G401 (cell line): ENCODE measurements around the gene SHISA9. TPM values are rescaled to one million over a fixed set of nuclear protein-coding genes. Genes with fewer than 3 reads are reported as not detected.

ENCODE experiments used
- DNase-seq: peaks from one replicate; pipeline ENCODE4 v3.0.0-alpha.2; 2015; ENCODE audit warnings: low spot score
- in situ Hi-C: cut with HindIII; loops from 2 replicates; pipeline ENCODE4 v1.10.0; 2016; ENCODE audit warnings: low sequenced_read_pairs, mixed read lengths
- total RNA-seq: library from RNA; depleted of rRNA; stranded (reverse); fragments of >200 nt; shearing (Covaris generic); gene quantifications from 2 replicates; pipeline ENCODE4 v1.2.3, GENCODE V29; 2014

SHISA9 gene
- total RNA-seq, 1 experiment from 2014 or later, result 0.24 TPM

DNA sequence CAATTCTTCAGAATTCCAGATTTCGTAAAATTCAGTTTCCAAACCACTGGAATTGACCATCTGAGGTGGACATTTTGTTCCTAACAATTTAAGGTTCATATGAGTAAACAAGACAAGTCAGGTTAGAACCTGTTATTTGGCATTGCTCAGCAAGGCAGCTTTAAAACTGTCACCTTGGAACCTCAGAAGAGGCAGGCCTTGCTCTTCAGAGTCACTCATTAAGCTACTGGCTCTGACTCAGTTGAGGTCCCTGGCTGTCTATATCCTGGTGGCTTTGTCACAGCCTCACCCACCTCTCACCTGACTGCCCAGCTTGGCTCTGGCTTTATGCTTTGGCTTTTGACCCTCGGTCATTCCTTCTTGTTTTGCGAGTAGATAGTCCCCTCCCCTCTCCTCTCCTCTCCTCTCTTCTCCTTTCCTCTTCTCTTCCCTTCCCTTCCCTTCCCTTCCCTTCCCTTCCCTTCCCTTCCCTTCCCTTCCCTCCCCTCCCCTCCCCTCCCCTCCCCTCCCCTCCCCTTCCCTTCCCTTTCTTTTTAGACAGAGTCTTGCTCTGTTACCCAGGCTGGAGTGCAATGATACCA, 238.4 kb downstream of the SHISA9 start:
- in situ Hi-C loops, result no loop called here
- no peak for DNase-seq

DNA sequence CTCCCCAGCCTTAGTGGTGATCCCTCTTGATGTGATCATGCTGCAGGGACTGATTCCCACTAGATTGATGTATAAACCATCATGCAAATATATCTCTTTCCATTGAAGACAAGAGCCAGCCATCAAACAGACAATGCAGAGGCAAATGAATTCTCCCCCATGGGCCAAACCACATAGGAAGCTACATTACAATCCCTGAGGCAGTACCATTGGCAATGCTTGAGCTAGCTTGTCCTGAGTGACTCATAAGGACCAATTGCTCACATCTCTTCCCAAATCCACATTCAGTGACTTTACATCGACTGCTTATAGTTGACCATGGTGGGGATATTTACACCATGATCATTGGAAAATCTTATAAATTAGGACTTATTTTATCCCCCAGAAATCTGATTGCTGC, 242.2 kb downstream of the SHISA9 start:
- in situ Hi-C loops, result no loop called here
- no peak for DNase-seq

- no peak for DNase-seq
- in situ Hi-C loops, result no loop called here
These were observed 245.4 kb downstream of the SHISA9 start for GRCh38 chr16:13146829-13147228.

GRCh38 chr16:13148294-13148693, 246.9 kb downstream of the SHISA9 start:
- in situ Hi-C loops, result no loop called here
- DNase-seq, result no peak

DNA sequence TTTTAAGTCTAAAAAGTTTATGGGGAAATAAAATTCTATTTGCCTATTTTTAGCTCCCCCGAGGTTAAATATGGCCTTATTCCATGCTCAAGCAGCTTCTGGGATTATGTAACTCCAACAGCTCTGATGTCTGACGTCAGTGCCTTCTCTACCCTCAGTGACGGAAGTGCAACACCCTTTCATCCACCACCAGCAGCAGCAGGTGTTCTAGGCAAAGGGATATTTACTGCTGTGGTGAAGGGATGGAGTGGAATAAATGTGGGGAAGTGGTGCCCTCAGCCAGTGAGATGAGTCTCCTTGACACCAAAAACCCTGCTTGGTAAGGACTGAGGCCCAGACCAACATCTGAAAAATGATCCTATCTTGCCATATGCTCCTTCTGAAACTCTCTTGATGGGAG, 247.4 kb downstream of the SHISA9 start:
- in situ Hi-C loops, result no loop called here
- no peak for DNase-seq

DNA sequence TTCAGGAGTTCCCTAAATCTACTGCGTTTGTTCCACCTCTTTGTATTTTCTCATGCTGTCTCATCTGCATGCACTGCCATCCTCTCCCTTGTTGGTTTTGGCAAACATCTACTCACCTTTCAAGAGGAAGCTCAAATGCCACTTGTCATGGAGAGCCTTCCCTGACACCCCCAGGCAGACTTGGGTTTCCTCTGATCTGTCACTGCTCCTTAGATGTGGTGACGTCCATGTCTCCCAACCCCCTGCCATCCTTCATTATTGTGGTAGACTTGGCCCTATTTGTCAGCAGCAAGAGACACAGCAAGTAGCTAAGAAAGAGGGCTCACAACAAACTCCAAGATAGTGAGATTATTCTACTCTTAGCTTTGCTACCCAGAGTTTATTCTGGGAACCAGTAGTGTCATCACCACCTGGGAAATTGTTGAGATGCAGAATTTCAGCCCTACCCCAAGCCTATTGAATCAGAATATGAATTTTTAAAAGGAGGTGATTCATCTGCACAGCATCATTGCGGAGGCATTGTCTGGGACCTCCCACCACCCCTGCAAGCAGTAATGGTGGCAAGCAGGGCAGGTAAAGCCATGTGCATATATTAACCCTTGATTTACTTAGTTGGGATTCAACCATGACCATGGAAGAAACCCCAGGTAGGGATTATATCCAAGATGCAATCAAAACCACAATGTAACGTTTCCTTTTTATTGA, 248.9 kb downstream of the SHISA9 start:
- DNase-seq, result no peak
- in situ Hi-C loops, result no loop called here

DNA sequence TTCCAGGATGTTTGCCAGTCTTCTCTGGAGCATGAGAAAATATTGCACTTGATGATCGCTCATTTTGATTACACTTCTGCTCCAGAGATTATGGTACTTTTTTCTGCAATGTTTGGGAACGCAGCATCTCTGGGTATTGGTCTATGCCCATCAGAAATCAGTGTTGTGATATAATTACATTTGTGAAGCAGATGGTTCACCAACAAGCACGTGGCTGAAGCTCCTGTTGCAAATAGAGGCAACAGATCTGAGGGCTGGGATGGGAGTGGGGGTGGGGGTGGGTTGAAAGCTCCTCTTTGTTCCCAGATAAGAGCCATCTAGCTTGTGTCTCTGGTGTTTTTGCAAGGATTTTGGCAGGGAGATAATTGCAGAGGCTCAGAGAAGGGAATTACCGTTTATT, 252.3 kb downstream of the SHISA9 start:
- in situ Hi-C loops, result no loop called here
- DNase-seq, result no peak

- no peak for DNase-seq
- in situ Hi-C loops, result no loop called here
These were observed 253.4 kb downstream of the SHISA9 start for GRCh38 chr16:13154799-13155198.

GRCh38 chr16:13155377-13155776, 254.0 kb downstream of the SHISA9 start:
- in situ Hi-C loops, result no loop called here
- DNase-seq, result no peak

GRCh38 chr16:13155780-13156179, 254.4 kb downstream of the SHISA9 start:
- no peak for DNase-seq
- in situ Hi-C loops, result no loop called here

- in situ Hi-C loops, result no loop called here
- DNase-seq, result no peak
These were observed 255.7 kb downstream of the SHISA9 start for GRCh38 chr16:13157082-13157481.

- DNase-seq, result no peak
- in situ Hi-C loops, result no loop called here
These were observed 257.0 kb downstream of the SHISA9 start for GRCh38 chr16:13158427-13158826.

DNA sequence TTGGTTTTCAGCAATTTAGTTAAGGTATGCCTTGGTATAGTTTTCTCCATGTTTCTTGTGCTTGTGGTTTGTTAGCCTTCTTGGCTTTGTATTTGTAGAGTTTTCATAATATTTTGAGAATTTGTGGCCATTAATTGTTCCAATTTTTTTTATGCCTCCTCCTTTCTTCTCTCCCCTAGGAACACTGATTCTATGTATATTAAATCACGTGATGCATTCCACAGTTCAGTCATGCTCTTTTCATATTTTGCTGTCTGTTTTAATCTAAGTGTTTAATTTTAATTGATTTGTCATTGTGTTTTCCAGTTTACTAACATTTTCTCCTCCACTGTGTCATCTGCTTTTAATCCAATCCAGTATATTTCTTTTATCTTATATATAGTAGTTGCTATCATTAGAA, 263.6 kb downstream of the SHISA9 start:
- no peak for DNase-seq
- in situ Hi-C loops, result no loop called here

DNA sequence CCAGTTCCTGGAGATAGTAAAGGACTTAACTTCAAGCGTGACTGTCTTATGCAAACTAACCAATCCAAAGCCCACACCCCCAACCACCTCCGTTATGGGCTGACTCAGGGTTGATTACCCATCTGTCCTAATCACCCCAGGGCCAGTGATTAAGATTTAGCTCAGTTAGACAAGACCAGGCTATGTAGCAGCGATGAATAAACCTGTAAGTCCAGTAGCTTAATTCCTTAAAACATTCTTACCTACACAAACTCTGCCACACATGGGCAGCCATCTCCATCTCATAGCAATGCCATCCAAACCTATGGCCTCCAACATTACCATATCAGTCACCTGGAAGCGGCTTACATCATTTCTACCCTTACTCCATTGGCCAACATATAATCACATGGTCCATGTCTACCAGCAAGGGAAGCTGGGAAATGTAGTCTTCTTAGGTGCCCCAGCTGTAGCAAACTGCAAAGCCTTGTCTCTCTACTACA, 266.7 kb downstream of the SHISA9 start:
- no peak for DNase-seq
- in situ Hi-C loops, result no loop called here

- in situ Hi-C loops, result no loop called here
- no peak for DNase-seq
These were observed 269.9 kb downstream of the SHISA9 start for GRCh38 chr16:13171313-13171712.

- in situ Hi-C loops, result no loop called here
These were observed 275.3 kb downstream of the SHISA9 start for GRCh38 chr16:13176711-13177110.

GRCh38 chr16:13178318-13178717, 276.9 kb downstream of the SHISA9 start:
- DNase-seq, result no peak
- in situ Hi-C loops, result no loop called here

More at GRCh38 chr16:13176711-13177110, 275.3 kb downstream of the SHISA9 start:
- no peak for DNase-seq

DNA sequence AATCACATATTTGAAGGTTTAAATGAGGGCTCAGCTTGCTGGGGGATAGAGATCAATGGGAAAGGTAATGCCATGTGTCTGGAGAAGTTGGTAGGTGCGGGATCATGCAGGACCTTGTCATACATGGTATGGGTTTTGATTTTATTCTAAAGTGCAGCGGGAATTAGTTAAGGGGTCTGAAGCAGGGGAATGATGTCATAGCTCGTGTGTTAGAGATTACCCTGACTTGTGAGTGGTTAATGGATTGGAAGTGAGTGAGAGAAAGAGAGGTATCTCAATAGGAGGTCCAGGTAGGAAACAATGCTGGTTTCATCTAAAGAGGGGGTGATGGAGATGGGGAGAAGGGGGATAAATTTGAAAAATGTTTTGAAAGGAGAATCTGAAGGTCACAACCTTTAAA, 280.0 kb downstream of the SHISA9 start:
- no peak for DNase-seq
- in situ Hi-C loops, result no loop called here

DNA sequence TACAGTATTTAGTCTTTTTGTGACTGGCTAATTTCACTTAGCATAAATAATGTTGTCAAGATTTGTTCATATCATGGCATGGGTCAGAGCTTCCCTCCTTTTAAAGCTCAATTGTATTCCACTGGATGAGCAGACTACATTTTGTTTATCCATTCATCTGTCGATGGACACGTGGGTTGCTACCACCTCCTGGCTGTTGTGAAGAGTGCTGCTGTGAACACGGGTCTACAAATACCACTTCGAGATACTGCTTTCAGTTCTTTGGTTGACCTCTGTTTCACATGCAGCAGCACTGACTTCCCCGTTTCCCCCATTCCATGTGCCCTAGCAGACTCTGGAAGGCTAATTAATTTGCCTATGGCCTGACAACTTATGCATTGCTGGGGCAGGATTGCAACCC, 285.4 kb downstream of the SHISA9 start:
- no peak for DNase-seq
- in situ Hi-C loops, result no loop called here

- no peak for DNase-seq
- in situ Hi-C loops, result no loop called here
These were observed 287.9 kb downstream of the SHISA9 start for GRCh38 chr16:13189250-13189649.

GRCh38 chr16:13193721-13194120, 292.3 kb downstream of the SHISA9 start:
- in situ Hi-C loops, result no loop called here
- DNase-seq, result no peak
